ENCODE results near the gene MED15.

- TF ChIP-seq POLR2A (IDR thresholded peaks at IDR 0.05; ENCODE audit: low read depth, low read length) = no peak
- TF ChIP-seq POLR2AphosphoS5 (IDR thresholded peaks at IDR 0.05; ENCODE audit: low read depth, low read length) = no peak
- TF ChIP-seq TAF1 (IDR thresholded peaks at IDR 0.05; ENCODE audit: low read depth, low read length) = no peak
Measured at GRCh38 chr22:20574920-20575353, 67.5 kb downstream of the MED15 start.
